Keratinocyte (primary cell): ENCODE data around the gene FAM13B. TPM values are rescaled to one million over a fixed set of nuclear protein-coding genes. Genes with fewer than 3 reads are reported as not detected.

Source experiments
- DNase-seq: peaks from one replicate; pipeline ENCODE4 v3.0.0-alpha.2; 2011; ENCODE audit warnings: low read depth, missing footprints, low spot score
- FAIRE-seq: peaks from 2 replicates; lab custom pipeline; 2011; peaks lifted over from hg19 to GRCh38; lab: Jason Lieb, UNC
- H2AFZ ChIP-seq: 2 replicates; pipeline ENCODE4 v1.6.0; 2012; ENCODE audit warnings: low read length, control low read depth, inconsistent platforms; ENCODE audit not compliant: control insufficient read depth
- H3K27ac ChIP-seq: 2 replicates; pipeline ENCODE4 v1.5.1; 2011; ENCODE audit warnings: low read length; ENCODE audit not compliant: control insufficient read depth, insufficient read depth
- H3K27me3 ChIP-seq: 3 replicates; pipeline ENCODE4 v1.6.0; 2011; ENCODE audit warnings: low read length; ENCODE audit not compliant: control insufficient read depth, insufficient read depth; ENCODE audit errors: extremely low read depth
- H3K36me3 ChIP-seq, 2 experiments: 2 replicates in 1 of 2; 3 replicates in 1 of 2; pipeline ENCODE4 v1.5.1; 2011; ENCODE audit warnings: low read length in 2 of 2, mild to moderate bottlenecking in 1 of 2; ENCODE audit not compliant: control insufficient read depth in 2 of 2, insufficient read depth in 2 of 2; ENCODE audit errors: extremely low read depth in 1 of 2
- H3K4me1 ChIP-seq: 3 replicates; pipeline ENCODE4 v1.5.1; 2011; ENCODE audit warnings: low read length; ENCODE audit not compliant: control insufficient read depth, insufficient read depth; ENCODE audit errors: extremely low read depth
- H3K4me2 ChIP-seq: 3 replicates; pipeline ENCODE4 v1.6.0; 2011; ENCODE audit warnings: low read depth, low read length; ENCODE audit not compliant: control insufficient read depth, insufficient read depth; ENCODE audit errors: extremely low read depth
- H3K4me3 ChIP-seq, 3 experiments: fragments of 200-600 bp in 1 of 3; sonication (generic) in 1 of 3; 2 replicates in 2 of 3; 3 replicates in 1 of 3; pipeline ENCODE4 v1.5.1; 2011 to 2016; ENCODE audit warnings: low read length in 3 of 3, mild to moderate bottlenecking in 3 of 3, control low read depth in 2 of 3, inconsistent platforms in 1 of 3, low read depth in 1 of 3, mixed read lengths in 1 of 3, mixed run types in 1 of 3, moderate library complexity in 1 of 3; ENCODE audit not compliant: control insufficient read depth in 2 of 3, insufficient read depth in 2 of 3; ENCODE audit errors: extremely low read depth in 1 of 3
- H3K79me2 ChIP-seq: 2 replicates; pipeline ENCODE4 v1.6.0; 2012; ENCODE audit warnings: low read length; ENCODE audit not compliant: control insufficient read depth, insufficient read depth
- H3K9ac ChIP-seq: 3 replicates; pipeline ENCODE4 v1.6.0; 2011; ENCODE audit warnings: low read length; ENCODE audit not compliant: control insufficient read depth, insufficient read depth; ENCODE audit errors: extremely low read depth
- H3K9me1 ChIP-seq: 3 replicates; pipeline ENCODE4 v1.6.0; 2011; ENCODE audit warnings: low read length; ENCODE audit not compliant: control insufficient read depth, insufficient read depth; ENCODE audit errors: extremely low read depth
- H3K9me3 ChIP-seq: 2 replicates; pipeline ENCODE4 v1.5.1; 2012; ENCODE audit warnings: low read depth, low read length; ENCODE audit not compliant: control insufficient read depth
- H4K20me1 ChIP-seq: 3 replicates; pipeline ENCODE4 v1.6.0; 2011; ENCODE audit warnings: low read length; ENCODE audit not compliant: control insufficient read depth, insufficient read depth; ENCODE audit errors: extremely low read depth
- EZH2 ChIP-seq: IDR thresholded peaks from one replicate; pipeline ENCODE4 v1.6.1; 2012; ENCODE audit warnings: inconsistent platforms, mild to moderate bottlenecking, low read length, moderate library complexity
- dilution Hi-C: fragments of 300-500 bp; cut with MboI; formaldehyde crosslinking; loops from one replicate; pipeline ENCODE4 v1.7.0; 2020; ENCODE audit warnings: low sequenced_read_pairs; ENCODE audit not compliant: extremely low pct_ligation_motif_present
- polyA plus RNA-seq, 5 experiments: library from polyadenylated mRNA; depleted of rRNA in 3 of 5; stranded (reverse) in 3 of 5; stranded (forward) in 1 of 5; unstranded in 1 of 5; fragments of >200 nt; gene quantifications; 1 replicate in 1 of 5; 2 replicates in 3 of 5; 3 replicates in 1 of 5; pipeline versions ENCODE4 v1.2.1 to v1.2.3, GENCODE V29; 2011 to 2012; ENCODE audit warnings: missing spikeins in 2 of 5, low read depth in 1 of 5, low replicate concordance in 1 of 5
- TF ChIP-seq, protein P1 (sequence below), 3 experiments: IDR thresholded peaks in 1 of 3; conservative IDR thresholded peaks in 1 of 3; optimal IDR thresholded peaks in 1 of 3; 2 replicates in 2 of 3; 3 replicates in 1 of 3; pipeline versions ENCODE3 to v1.5.1; 2011; ENCODE audit warnings: low read length in 3 of 3, mild to moderate bottlenecking in 3 of 3, moderate library complexity in 2 of 3, control low read depth in 1 of 3, inconsistent platforms in 1 of 3; ENCODE audit not compliant: insufficient read depth in 2 of 3; ENCODE audit errors: extremely low read depth in 1 of 3

FAM13B gene
- polyA plus RNA-seq, 1 donor (not counting 4 experiments of a cell fraction or from before 2014, with no cell fraction given) = 12.9 TPM

DNA sequence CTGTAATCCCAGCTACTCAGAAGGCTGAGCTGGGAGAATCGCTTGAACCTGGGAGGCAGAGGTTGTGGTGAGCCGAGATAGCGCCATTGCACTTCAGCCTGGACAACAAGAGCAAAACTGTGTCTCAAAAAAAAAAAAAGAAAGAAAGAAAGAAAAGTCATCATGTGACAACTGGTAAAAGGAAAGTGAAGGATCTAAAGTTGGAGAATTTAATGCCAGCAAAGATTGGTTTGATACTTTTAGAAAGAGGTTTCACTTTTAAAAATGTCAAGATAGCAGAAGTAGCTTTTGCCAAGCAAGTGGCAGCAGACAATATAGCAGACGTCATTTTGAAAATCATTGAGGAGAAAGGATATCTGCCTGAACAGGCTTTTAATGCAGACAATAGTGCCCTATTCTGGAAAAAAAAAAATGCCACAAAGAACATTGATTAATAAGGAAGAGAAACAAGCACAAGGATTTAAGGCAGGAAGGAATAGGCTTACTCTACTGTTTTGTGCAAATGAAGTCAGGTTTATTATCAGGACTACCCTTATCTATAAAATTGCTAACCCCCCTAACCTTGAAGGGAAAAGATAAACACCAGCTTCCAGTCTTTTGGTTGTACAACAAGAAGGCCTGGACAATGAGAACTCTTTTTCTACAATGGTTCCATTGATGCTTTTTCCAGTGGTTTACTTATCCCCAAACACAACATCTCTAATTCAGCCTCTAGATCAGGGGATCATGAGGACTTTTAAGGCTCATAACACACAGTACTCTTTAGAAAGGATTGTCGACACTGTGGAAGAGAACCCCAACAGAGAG, 131.7 kb downstream of the FAM13B start:
- DNase-seq (no peak), FAIRE-seq (no peak)
- Histone ChIP-seq H3K9me1 (no peaks in the 10 kb centered on the region), H3K4me1 (no peaks in the 10 kb centered on the region), H3K9me3 (no peaks in the 10 kb centered on the region), H3K36me3 (no peaks in the 10 kb centered on the region), H3K27ac (no peak overlapping the region), H3K9ac (no peak overlapping the region), H4K20me1 (no peaks in the 10 kb centered on the region), H2AFZ (no peak overlapping the region), H3K4me2 (no peak overlapping the region), H3K4me3 (no peak overlapping the region), H3K27me3 (no peaks in the 10 kb centered on the region), H3K79me2 (no peaks in the 10 kb centered on the region)
- dilution Hi-C loops = no loop called here
- no peak for TF ChIP-seq EZH2
- TF ChIP-seq, protein P1, sequence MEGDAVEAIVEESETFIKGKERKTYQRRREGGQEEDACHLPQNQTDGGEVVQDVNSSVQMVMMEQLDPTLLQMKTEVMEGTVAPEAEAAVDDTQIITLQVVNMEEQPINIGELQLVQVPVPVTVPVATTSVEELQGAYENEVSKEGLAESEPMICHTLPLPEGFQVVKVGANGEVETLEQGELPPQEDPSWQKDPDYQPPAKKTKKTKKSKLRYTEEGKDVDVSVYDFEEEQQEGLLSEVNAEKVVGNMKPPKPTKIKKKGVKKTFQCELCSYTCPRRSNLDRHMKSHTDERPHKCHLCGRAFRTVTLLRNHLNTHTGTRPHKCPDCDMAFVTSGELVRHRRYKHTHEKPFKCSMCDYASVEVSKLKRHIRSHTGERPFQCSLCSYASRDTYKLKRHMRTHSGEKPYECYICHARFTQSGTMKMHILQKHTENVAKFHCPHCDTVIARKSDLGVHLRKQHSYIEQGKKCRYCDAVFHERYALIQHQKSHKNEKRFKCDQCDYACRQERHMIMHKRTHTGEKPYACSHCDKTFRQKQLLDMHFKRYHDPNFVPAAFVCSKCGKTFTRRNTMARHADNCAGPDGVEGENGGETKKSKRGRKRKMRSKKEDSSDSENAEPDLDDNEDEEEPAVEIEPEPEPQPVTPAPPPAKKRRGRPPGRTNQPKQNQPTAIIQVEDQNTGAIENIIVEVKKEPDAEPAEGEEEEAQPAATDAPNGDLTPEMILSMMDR (optimal IDR thresholded peaks at IDR 0.05 in 1 of 3, IDR thresholded peaks at IDR 0.05 in 1 of 3, conservative IDR thresholded peaks at IDR 0.05 in 1 of 3; ENCODE audit: extremely low read depth in 1 of 3, insufficient read depth in 2 of 3, low read length in 3 of 3) = no peak

DNA sequence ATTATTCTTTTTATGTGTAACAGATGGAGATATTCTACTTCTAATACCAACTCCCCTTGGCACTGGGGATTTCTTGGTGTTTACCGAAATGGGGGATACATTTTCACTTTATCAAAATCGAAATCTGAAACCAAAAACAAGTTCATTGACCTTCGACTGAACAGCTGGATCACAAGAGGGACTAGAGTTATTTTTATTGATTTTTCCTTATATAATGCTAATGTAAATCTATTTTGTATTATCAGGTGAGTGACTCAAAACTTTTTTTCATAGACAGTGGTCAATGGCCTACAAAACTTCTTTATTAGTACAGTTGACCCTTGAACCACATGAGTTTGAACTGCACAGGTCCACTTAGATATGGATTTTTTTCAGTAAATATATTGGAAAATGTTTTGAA, 133.4 kb downstream of the FAM13B start:
- Histone ChIP-seq H4K20me1 (no peaks in the 10 kb centered on the region), H3K4me2 (no peak overlapping the region), H3K79me2 (no peaks in the 10 kb centered on the region), H2AFZ (no peak overlapping the region), H3K9ac (no peak overlapping the region), H3K9me3 (no peaks in the 10 kb centered on the region), H3K27me3 (no peaks in the 10 kb centered on the region), H3K27ac (no peak overlapping the region), H3K36me3 (no peaks in the 10 kb centered on the region), H3K4me3 (no peak overlapping the region), H3K9me1 (no peaks in the 10 kb centered on the region), H3K4me1 (no peaks in the 10 kb centered on the region)
- dilution Hi-C loops = no loop called here
- no peak for DNase-seq
- FAIRE-seq = no peak
- no peak for TF ChIP-seq EZH2
